Neural cell (in vitro differentiated cells): Measurements from ENCODE around the gene MEGF11. TPM values are rescaled to one million over a fixed set of nuclear protein-coding genes. Genes with fewer than 3 reads are reported as not detected.

Experiments
- H2AFZ ChIP-seq: fragments of 200-600, 300-800 bp; sonication (generic), shearing (Covaris generic); 2 replicates; pipeline ENCODE4 v1.6.0; 2014; ENCODE audit warnings: low read depth, mild to moderate bottlenecking, antibody characterized with exemption, low read length, moderate library complexity
- H3F3A ChIP-seq: fragments of 200-600 bp; shearing (Covaris generic); 2 replicates; pipeline ENCODE4 v1.6.1; 2016; ENCODE audit warnings: mild to moderate bottlenecking, moderate library complexity, mixed read lengths, antibody characterized with exemption, low read length; ENCODE audit not compliant: insufficient read depth, poor library complexity, severe bottlenecking
- H3K27ac ChIP-seq: fragments of 200-600, 300-800 bp; sonication (generic), shearing (Covaris generic); 2 replicates; pipeline ENCODE4 v1.5.1; 2014; ENCODE audit warnings: mild to moderate bottlenecking, low read length, moderate library complexity
- H3K27me3 ChIP-seq: fragments of 300-800, 200-600 bp; sonication (generic), shearing (Covaris generic); 2 replicates; pipeline ENCODE4 v1.6.0; 2014; ENCODE audit warnings: mild to moderate bottlenecking, low read depth, low read length, moderate library complexity; ENCODE audit not compliant: insufficient read depth
- H3K36me3 ChIP-seq: fragments of 300-800, 200-600 bp; sonication (generic), shearing (Covaris generic); 2 replicates; pipeline ENCODE4 v1.5.1; 2014; ENCODE audit warnings: mild to moderate bottlenecking, antibody characterized with exemption, low read length, moderate library complexity; ENCODE audit not compliant: insufficient read depth
- H3K4me2 ChIP-seq: fragments of 300-800, 200-600 bp; sonication (generic), shearing (Covaris generic); 2 replicates; pipeline ENCODE4 v1.6.0; 2014; ENCODE audit warnings: mild to moderate bottlenecking, low read length
- H3K4me3 ChIP-seq: fragments of 300-800, 200-600 bp; sonication (generic), shearing (Covaris generic); 2 replicates; pipeline ENCODE4 v1.5.1; 2014; ENCODE audit warnings: mild to moderate bottlenecking, low read length, moderate library complexity
- H3K79me2 ChIP-seq: fragments of 200-600 bp; shearing (Covaris generic); replicated peaks from 2 replicates; pipeline ENCODE4 v1.6.0; 2014; ENCODE audit warnings: mild to moderate bottlenecking, low read length, moderate library complexity; ENCODE audit not compliant: insufficient read depth
- H3K9ac ChIP-seq: fragments of 300-800, 200-600 bp; sonication (generic), shearing (Covaris generic); 2 replicates; pipeline ENCODE4 v1.6.1; 2016; ENCODE audit warnings: mild to moderate bottlenecking, low read length, mixed read lengths
- H3K9me2 ChIP-seq: fragments of 200-600 bp; shearing (Covaris generic); 2 replicates; pipeline ENCODE4 v1.6.1; 2016; ENCODE audit warnings: mild to moderate bottlenecking, low read length, mixed read lengths; ENCODE audit not compliant: insufficient read depth
- H3K9me3 ChIP-seq: fragments of 200-600, 300-800 bp; sonication (generic), shearing (Covaris generic); 2 replicates; pipeline ENCODE4 v1.6.1; 2016; ENCODE audit warnings: mild to moderate bottlenecking, mixed run types, low read length, moderate library complexity, mixed read lengths
- H4K20me1 ChIP-seq: fragments of 200-600 bp; shearing (Covaris generic); 2 replicates; pipeline ENCODE4 v1.6.1; 2016; ENCODE audit warnings: mild to moderate bottlenecking, mixed run types; ENCODE audit not compliant: insufficient read depth
- EP300 ChIP-seq: fragments of 450-650 bp; conservative IDR thresholded peaks from 2 replicates; pipeline ENCODE4 v1.6.1; 2014; ENCODE audit warnings: antibody characterized with exemption, mild to moderate bottlenecking, moderate library complexity; ENCODE audit not compliant: poor library complexity, severe bottlenecking
- EZH2 ChIP-seq: fragments of 200-600, 300-800 bp; shearing (Covaris generic), sonication (generic); IDR thresholded peaks from 2 replicates; pipeline ENCODE4 v1.6.1; 2014; ENCODE audit warnings: antibody characterized with exemption, low read length, borderline replicate concordance, mild to moderate bottlenecking; ENCODE audit not compliant: insufficient read depth, poor library complexity, severe bottlenecking
- MXI1 ChIP-seq: fragments of 450-650 bp; conservative IDR thresholded peaks from 2 replicates; pipeline ENCODE4 v1.6.1; 2014; ENCODE audit warnings: antibody characterized with exemption, mild to moderate bottlenecking; ENCODE audit not compliant: poor library complexity, severe bottlenecking
- POLR2AphosphoS5 ChIP-seq: IDR thresholded peaks from 2 replicates; pipeline ENCODE4 v1.6.1; 2012
- RAD21 ChIP-seq: fragments of 450-650 bp; conservative IDR thresholded peaks from 2 replicates; pipeline ENCODE4 v1.6.1; 2014; ENCODE audit warnings: antibody characterized with exemption, mild to moderate bottlenecking, moderate library complexity
- SMC3 ChIP-seq: fragments of 450-650 bp; conservative IDR thresholded peaks from 2 replicates; pipeline ENCODE4 v1.6.1; 2014; ENCODE audit warnings: antibody characterized with exemption, mild to moderate bottlenecking, moderate library complexity; ENCODE audit not compliant: poor library complexity
- TAF1 ChIP-seq: IDR thresholded peaks from 2 replicates; pipeline ENCODE4 v1.6.1; 2012; ENCODE audit warnings: low read depth
- polyA plus RNA-seq: library from polyadenylated mRNA; depleted of rRNA; stranded (reverse); fragments of >200 nt; gene quantifications from 2 replicates; pipeline ENCODE4 v1.2.3, GENCODE V29; 2014
- TF ChIP-seq, protein P1 (sequence below): IDR thresholded peaks from 2 replicates; pipeline ENCODE4 v1.6.1; 2012; ENCODE audit warnings: borderline replicate concordance
- TF ChIP-seq, protein P2 (sequence below): fragments of 450-650 bp; IDR thresholded peaks from 2 replicates; pipeline ENCODE4 v1.5.1; 2014; ENCODE audit warnings: antibody characterized with exemption, mild to moderate bottlenecking, moderate library complexity; ENCODE audit not compliant: poor library complexity, severe bottlenecking

The MEGF11 gene
- polyA plus RNA-seq, 1 donor from 2014 or later, result 0.64 TPM

DNA sequence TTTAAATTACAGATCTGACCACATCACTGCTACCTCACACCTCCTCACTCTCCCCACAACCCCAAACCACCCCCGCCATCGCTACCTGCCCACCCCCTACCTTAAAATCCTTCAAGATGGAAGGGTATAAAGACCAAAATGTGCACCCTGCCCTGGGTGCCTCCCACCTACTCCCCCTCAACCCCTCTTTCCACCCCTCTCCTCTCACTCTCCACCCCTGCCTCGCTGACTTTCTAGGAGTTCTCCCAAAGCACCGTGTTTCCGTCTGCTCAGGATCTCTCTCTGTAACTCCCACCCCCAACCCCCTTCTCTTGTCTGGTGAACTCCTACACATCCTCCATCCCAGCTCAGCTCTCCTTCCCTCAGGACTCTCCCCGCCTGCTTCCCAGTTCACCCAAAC lies 69.1 kb downstream of the MEGF11 start:
- H3K36me3 ChIP-seq, result no peaks in the 10 kb centered on the region
- H2AFZ ChIP-seq, result no peak overlapping the region
- H3F3A ChIP-seq, result no peaks in the 10 kb centered on the region
- H3K9ac ChIP-seq, result no peak overlapping the region
- no peaks in the 10 kb centered on the region for H3K27me3 ChIP-seq
- no peaks in the 10 kb centered on the region for H3K9me2 ChIP-seq
- H4K20me1 ChIP-seq, result no peaks in the 10 kb centered on the region
- no peak for TF ChIP-seq SMC3
- no peak for TF ChIP-seq POLR2AphosphoS5
- TF ChIP-seq RAD21, result no peak
- TF ChIP-seq, protein P1, sequence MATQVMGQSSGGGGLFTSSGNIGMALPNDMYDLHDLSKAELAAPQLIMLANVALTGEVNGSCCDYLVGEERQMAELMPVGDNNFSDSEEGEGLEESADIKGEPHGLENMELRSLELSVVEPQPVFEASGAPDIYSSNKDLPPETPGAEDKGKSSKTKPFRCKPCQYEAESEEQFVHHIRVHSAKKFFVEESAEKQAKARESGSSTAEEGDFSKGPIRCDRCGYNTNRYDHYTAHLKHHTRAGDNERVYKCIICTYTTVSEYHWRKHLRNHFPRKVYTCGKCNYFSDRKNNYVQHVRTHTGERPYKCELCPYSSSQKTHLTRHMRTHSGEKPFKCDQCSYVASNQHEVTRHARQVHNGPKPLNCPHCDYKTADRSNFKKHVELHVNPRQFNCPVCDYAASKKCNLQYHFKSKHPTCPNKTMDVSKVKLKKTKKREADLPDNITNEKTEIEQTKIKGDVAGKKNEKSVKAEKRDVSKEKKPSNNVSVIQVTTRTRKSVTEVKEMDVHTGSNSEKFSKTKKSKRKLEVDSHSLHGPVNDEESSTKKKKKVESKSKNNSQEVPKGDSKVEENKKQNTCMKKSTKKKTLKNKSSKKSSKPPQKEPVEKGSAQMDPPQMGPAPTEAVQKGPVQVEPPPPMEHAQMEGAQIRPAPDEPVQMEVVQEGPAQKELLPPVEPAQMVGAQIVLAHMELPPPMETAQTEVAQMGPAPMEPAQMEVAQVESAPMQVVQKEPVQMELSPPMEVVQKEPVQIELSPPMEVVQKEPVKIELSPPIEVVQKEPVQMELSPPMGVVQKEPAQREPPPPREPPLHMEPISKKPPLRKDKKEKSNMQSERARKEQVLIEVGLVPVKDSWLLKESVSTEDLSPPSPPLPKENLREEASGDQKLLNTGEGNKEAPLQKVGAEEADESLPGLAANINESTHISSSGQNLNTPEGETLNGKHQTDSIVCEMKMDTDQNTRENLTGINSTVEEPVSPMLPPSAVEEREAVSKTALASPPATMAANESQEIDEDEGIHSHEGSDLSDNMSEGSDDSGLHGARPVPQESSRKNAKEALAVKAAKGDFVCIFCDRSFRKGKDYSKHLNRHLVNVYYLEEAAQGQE, result no peak
- H3K27ac ChIP-seq, result no peak overlapping the region
- H3K79me2 ChIP-seq, result no peaks in the 10 kb centered on the region
- H3K9me3 ChIP-seq, result no peaks in the 10 kb centered on the region
- no peak overlapping the region for H3K4me3 ChIP-seq
- H3K4me2 ChIP-seq, result no peak overlapping the region

DNA sequence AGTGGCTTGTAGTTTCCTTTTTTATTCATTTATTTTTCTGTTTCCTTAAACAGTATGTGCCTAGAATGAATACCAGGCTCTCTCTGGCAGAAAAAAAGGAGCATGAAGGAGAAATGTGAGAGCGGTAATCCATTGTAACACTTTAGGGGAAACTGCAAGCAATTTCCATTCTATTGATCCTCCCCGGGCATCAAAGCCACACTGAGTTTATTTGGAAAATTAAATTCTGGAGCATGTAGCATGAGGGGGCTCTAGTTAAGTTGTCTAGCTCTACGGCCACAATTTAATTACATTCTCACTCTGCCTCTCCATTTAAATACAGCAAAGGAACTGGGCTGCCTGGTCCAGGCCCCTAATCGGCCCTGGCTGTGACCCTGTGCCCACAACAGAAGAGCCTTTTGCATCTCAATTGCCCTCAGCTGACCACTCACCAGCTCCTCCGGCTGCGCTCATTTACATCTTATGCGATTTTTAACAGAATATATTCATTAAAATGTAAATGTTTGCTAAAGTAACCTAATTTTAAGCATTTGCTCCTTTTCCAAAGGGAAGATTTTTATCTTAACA lies 72.9 kb downstream of the MEGF11 start:
- Histone ChIP-seq H3K4me3 (no peak overlapping the region), H3K36me3 (no peaks in the 10 kb centered on the region), H3F3A (no peaks in the 10 kb centered on the region), H4K20me1 (no peaks in the 10 kb centered on the region), H2AFZ (no peak overlapping the region), H3K27me3 (no peaks in the 10 kb centered on the region), H3K4me2 (no peak overlapping the region), H3K27ac (no peak overlapping the region), H3K9ac (no peak overlapping the region), H3K9me2 (no peaks in the 10 kb centered on the region), H3K9me3 (no peaks in the 10 kb centered on the region), H3K79me2 (no peaks in the 10 kb centered on the region)
- TF ChIP-seq MXI1 (no peak), EP300 (no peak), RAD21 (no peak), SMC3 (no peak), EZH2 (no peak), POLR2AphosphoS5 (no peak), TAF1 (no peak)
- TF ChIP-seq, protein P2, sequence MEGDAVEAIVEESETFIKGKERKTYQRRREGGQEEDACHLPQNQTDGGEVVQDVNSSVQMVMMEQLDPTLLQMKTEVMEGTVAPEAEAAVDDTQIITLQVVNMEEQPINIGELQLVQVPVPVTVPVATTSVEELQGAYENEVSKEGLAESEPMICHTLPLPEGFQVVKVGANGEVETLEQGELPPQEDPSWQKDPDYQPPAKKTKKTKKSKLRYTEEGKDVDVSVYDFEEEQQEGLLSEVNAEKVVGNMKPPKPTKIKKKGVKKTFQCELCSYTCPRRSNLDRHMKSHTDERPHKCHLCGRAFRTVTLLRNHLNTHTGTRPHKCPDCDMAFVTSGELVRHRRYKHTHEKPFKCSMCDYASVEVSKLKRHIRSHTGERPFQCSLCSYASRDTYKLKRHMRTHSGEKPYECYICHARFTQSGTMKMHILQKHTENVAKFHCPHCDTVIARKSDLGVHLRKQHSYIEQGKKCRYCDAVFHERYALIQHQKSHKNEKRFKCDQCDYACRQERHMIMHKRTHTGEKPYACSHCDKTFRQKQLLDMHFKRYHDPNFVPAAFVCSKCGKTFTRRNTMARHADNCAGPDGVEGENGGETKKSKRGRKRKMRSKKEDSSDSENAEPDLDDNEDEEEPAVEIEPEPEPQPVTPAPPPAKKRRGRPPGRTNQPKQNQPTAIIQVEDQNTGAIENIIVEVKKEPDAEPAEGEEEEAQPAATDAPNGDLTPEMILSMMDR, result no peak
- TF ChIP-seq, protein P1, result no peak
